Measurements from ENCODE around the gene SPTLC2. TPM values are rescaled to one million over a fixed set of nuclear protein-coding genes. Genes with fewer than 3 reads are reported as not detected.

Gene SPTLC2
- total and polyA plus RNA-seq, 2 of the 13 experiments (the other 11 are each of a cell fraction or from before 2014, with no cell fraction given), result 17.4 to 17.5 TPM

- TF ChIP-seq ZNF841 (CRISPR knock-in tag; IDR thresholded peaks at IDR 0.05; ENCODE audit: borderline replicate concordance), result no peak
- TF ChIP-seq ZBTB3 (CRISPR knock-in tag; IDR thresholded peaks at IDR 0.05; ENCODE audit: borderline replicate concordance, low read depth), result no peak
- TF ChIP-seq HMG20B (CRISPR knock-in tag; conservative IDR thresholded peaks at IDR 0.05), result no peak
- no peak for TF ChIP-seq ZFP82 (CRISPR knock-in tag; IDR thresholded peaks at IDR 0.05; ENCODE audit: borderline replicate concordance)
- TF ChIP-seq ZNF263 (CRISPR knock-in tag; IDR thresholded peaks at IDR 0.05), result no peak
- TF ChIP-seq POLR2AphosphoS5 (IDR thresholded peaks at IDR 0.05; ENCODE audit: low read depth, low read length), result no peak
- no peak for TF ChIP-seq ZKSCAN1 (IDR thresholded peaks at IDR 0.05; ENCODE audit: low read length)
- peak; percentile 60 for TF ChIP-seq SOX5 (CRISPR knock-in tag; IDR thresholded peaks at IDR 0.05; ENCODE audit: borderline replicate concordance)
- no peak for TF ChIP-seq ZNF790 (CRISPR knock-in tag; IDR thresholded peaks at IDR 0.05; ENCODE audit: borderline replicate concordance)
- no peak for TF ChIP-seq SNAI1 (CRISPR knock-in tag; IDR thresholded peaks at IDR 0.05; ENCODE audit: borderline replicate concordance)
- no peak for TF ChIP-seq ZNF770 (CRISPR knock-in tag; IDR thresholded peaks at IDR 0.05)
- TF ChIP-seq ZNF260 (CRISPR knock-in tag; IDR thresholded peaks at IDR 0.05; ENCODE audit: borderline replicate concordance, low read depth), result no peak
- TF ChIP-seq RNF219 (CRISPR knock-in tag; IDR thresholded peaks at IDR 0.05), result no peak
- peak in 1 of 2 experiments; percentile 24; a peak in 1 of 4 replicates for TF ChIP-seq NR2F1 (CRISPR knock-in tag; IDR thresholded peaks at IDR 0.05)
- no peak for TF ChIP-seq ZNF784 (CRISPR knock-in tag; IDR thresholded peaks at IDR 0.05; ENCODE audit: borderline replicate concordance)
- peak; percentile 92 for TF ChIP-seq JUN (CRISPR knock-in tag; IDR thresholded peaks at IDR 0.05)
- 0 out of 2 replicates have a peak, but pooled peaks have one; percentile 42 for TF ChIP-seq MIER3 (CRISPR knock-in tag; IDR thresholded peaks at IDR 0.05; ENCODE audit: borderline replicate concordance)
- TF ChIP-seq ZNF598 (CRISPR knock-in tag; IDR thresholded peaks at IDR 0.05; ENCODE audit: borderline replicate concordance), result no peak
- no peak for TF ChIP-seq SMARCE1 (IDR thresholded peaks at IDR 0.05; ENCODE audit: borderline replicate concordance)
- TF ChIP-seq TCF12 (IDR thresholded peaks at IDR 0.05), result no peak
- TF ChIP-seq TCF12 (CRISPR knock-in tag; IDR thresholded peaks at IDR 0.05), result no peak
- TF ChIP-seq NFE2L2 (IDR thresholded peaks at IDR 0.05; ENCODE audit: low read length), result peak; percentile 90
- peak; percentile 4; the same call in 1 of the 2 replicates for TF ChIP-seq SMC3 (IDR thresholded peaks at IDR 0.05; ENCODE audit: low read length)
- TF ChIP-seq ELF3 (CRISPR knock-in tag; IDR thresholded peaks at IDR 0.05), result peak; percentile 63
- TF ChIP-seq RBM39 (IDR thresholded peaks at IDR 0.05; ENCODE audit: low read depth, low read length, poor library complexity, severe bottlenecking), result no peak
- TF ChIP-seq SIN3B (IDR thresholded peaks at IDR 0.05; ENCODE audit: low read length), result no peak
- TF ChIP-seq ATF7 (IDR thresholded peaks at IDR 0.05), result 0 out of 2 replicates have a peak, but pooled peaks have one; percentile 13
- TF ChIP-seq ATF7 (CRISPR knock-in tag; IDR thresholded peaks at IDR 0.05), result no peak; the same call in 1 of the 2 replicates
These were observed 108.2 kb downstream of the SPTLC2 start (continued) for GRCh38 chr14:77508249-77508648.
